K562 (cell line): ENCODE data around the gene MARK2. TPM values are rescaled to one million over a fixed set of nuclear protein-coding genes. Genes with fewer than 3 reads are reported as not detected.

Experiments used
- ATAC-seq: fragments of 200-7000 bp; cut with Tn5 transposase; 3 replicates; pipeline ENCODE4 v1.9.1; 2020; ENCODE audit warnings: moderate library complexity
- BruUV-seq: library from RNA; stranded (reverse); fragments of 400-500 nt; replicated peaks from 2 replicates; lab custom pipeline; 2021; lab: Mats Ljungman, UMichigan
- CTCF ChIA-PET: fragments of 300-600 bp; formaldehyde crosslinking; extraction: SDS; loops from one replicate; lab custom pipeline; 2021; ENCODE audit warnings: low intra/inter-chr PET ratio; lab: Yijun Ruan, JAX
- POLR2A ChIA-PET: fragments of 300-600, 350-650 bp; sonication (Branson Sonifier 250); formaldehyde crosslinking; extraction: SDS; loops from one replicate; lab custom pipeline; 2021; ENCODE audit warnings: antibody characterized with exemption, inconsistent platforms; lab: Yijun Ruan, JAX
- DNase-seq, 4 experiments: peaks; one replicate each; pipeline versions ENCODE4 v3.0.0 to v3.0.0-alpha.2; 2011 to 2018; ENCODE audit warnings: low spot score in 3 of 4, mixed read lengths in 3 of 4; ENCODE audit errors: extremely low read depth in 1 of 4
- FAIRE-seq: peaks from 2 replicates; lab custom pipeline; 2011; peaks lifted over from hg19 to GRCh38; lab: Jason Lieb, UNC
- H2AFZ ChIP-seq: 2 replicates; pipeline ENCODE4 v1.6.0; 2011; ENCODE audit warnings: low read depth, low read length, control low read depth, inconsistent platforms
- H3K27ac ChIP-seq: fragments of 200-600 bp; 3 replicates; pipeline ENCODE4 v1.8.0; 2011; ENCODE audit warnings: low read depth, mild to moderate bottlenecking, control low read depth, inconsistent platforms, low read length, moderate library complexity, mixed read lengths; ENCODE audit errors: extremely low read depth
- H3K27me3 ChIP-seq, 2 experiments: fragments of 300-600 bp in 1 of 2; 2 replicates in 1 of 2; 3 replicates in 1 of 2; pipeline versions ENCODE4 v1.6.0 to v1.8.0; 2011; ENCODE audit warnings: inconsistent platforms in 2 of 2, low read length in 2 of 2, mild to moderate bottlenecking in 1 of 2, mixed read lengths in 1 of 2, moderate library complexity in 1 of 2; ENCODE audit not compliant: control insufficient read depth in 2 of 2, insufficient read depth in 2 of 2
- H3K36me3 ChIP-seq: fragments of 300-600 bp; 3 replicates; pipeline ENCODE4 v1.8.0; 2011; ENCODE audit warnings: mild to moderate bottlenecking, low read length, inconsistent platforms; ENCODE audit not compliant: control insufficient read depth, insufficient read depth
- H3K4me1 ChIP-seq, 2 experiments: fragments of 200-600 bp in 1 of 2; replicated peaks in 1 of 2; 2 replicates in 1 of 2; 3 replicates in 1 of 2; pipeline versions ENCODE4 v1.5.1 to v1.8.0; 2011; ENCODE audit warnings: inconsistent platforms in 2 of 2, low read length in 2 of 2, mild to moderate bottlenecking in 1 of 2, mixed read lengths in 1 of 2, moderate library complexity in 1 of 2; ENCODE audit not compliant: control insufficient read depth in 2 of 2, insufficient read depth in 2 of 2
- H3K4me2 ChIP-seq: 2 replicates; pipeline ENCODE4 v1.6.1; 2011; ENCODE audit warnings: low read length, control low read depth, inconsistent platforms, mixed read lengths; ENCODE audit not compliant: insufficient read depth
- H3K4me3 ChIP-seq: fragments of 200-600 bp; sonication (generic), shearing (Covaris generic); 2 replicates; pipeline ENCODE4 v1.5.1; 2016; ENCODE audit warnings: control low read depth, inconsistent platforms
- H3K79me2 ChIP-seq: fragments of 200-600 bp; 3 replicates; pipeline ENCODE4 v1.8.0; 2011; ENCODE audit warnings: low read length, inconsistent platforms; ENCODE audit not compliant: control insufficient read depth, insufficient read depth
- H3K9ac ChIP-seq, 2 experiments: 2 replicates each; pipeline versions ENCODE4 v1.6.0 to v1.6.1; 2011; ENCODE audit warnings: low read depth in 2 of 2, low read length in 2 of 2, control low read depth in 1 of 2, inconsistent platforms in 1 of 2, mild to moderate bottlenecking in 1 of 2, mixed read lengths in 1 of 2; ENCODE audit not compliant: insufficient read depth in 1 of 2
- H3K9me1 ChIP-seq: one replicate; pipeline ENCODE4 v1.6.0; 2011; ENCODE audit warnings: inconsistent platforms, mild to moderate bottlenecking, low read length, moderate library complexity; ENCODE audit not compliant: control insufficient read depth, insufficient read depth
- H3K9me3 ChIP-seq: replicated peaks from 2 replicates; pipeline ENCODE4 v1.5.1; 2011; ENCODE audit warnings: low read depth, low read length, inconsistent platforms; ENCODE audit not compliant: control insufficient read depth, insufficient read depth
- H4K20me1 ChIP-seq: replicated peaks from 2 replicates; pipeline ENCODE4 v1.6.1; 2011; ENCODE audit warnings: low read length, inconsistent platforms, mixed read lengths; ENCODE audit not compliant: control insufficient read depth, insufficient read depth
- BRD9 ChIP-seq: fragments of 450-650 bp; IDR thresholded peaks from 2 replicates; pipeline ENCODE4 v1.6.1; 2018; ENCODE audit warnings: low read depth; ENCODE audit not compliant: partially characterized antibody
- KAT8 ChIP-seq: fragments of 450-650 bp; IDR thresholded peaks from 2 replicates; pipeline ENCODE4 v1.6.1; 2016; ENCODE audit warnings: low read depth, mild to moderate bottlenecking
- MAX ChIP-seq: sonication (generic); formaldehyde crosslinking; IDR thresholded peaks from 2 replicates; pipeline ENCODE4 v1.9.0; 2022; ENCODE audit warnings: mild to moderate bottlenecking, missing genetic modification reagents
- MIER1 ChIP-seq: fragments of 450-650 bp; IDR thresholded peaks from 2 replicates; pipeline ENCODE4 v1.6.1; 2016; ENCODE audit warnings: antibody characterized with exemption, mild to moderate bottlenecking, low read depth
- MTA3 ChIP-seq: fragments of 450-650 bp; formaldehyde crosslinking; IDR thresholded peaks from 2 replicates; pipeline ENCODE4 v1.6.1; 2017; ENCODE audit warnings: mild to moderate bottlenecking, borderline replicate concordance
- PHF20 ChIP-seq: fragments of 450-650 bp; IDR thresholded peaks from 2 replicates; pipeline ENCODE4 v1.6.1; 2018; ENCODE audit not compliant: partially characterized antibody
- PHTF2 ChIP-seq: fragments of 250-450 bp; sonication (Bioruptor Pico); IDR thresholded peaks from 2 replicates; pipeline ENCODE4 v1.5.0; 2021; ENCODE audit warnings: mild to moderate bottlenecking
- SETDB1 ChIP-seq: IDR thresholded peaks from one replicate; pipeline ENCODE4 v1.6.1; 2012; ENCODE audit warnings: low read length, control low read depth, inconsistent platforms
- SIRT6 ChIP-seq: IDR thresholded peaks from one replicate; pipeline ENCODE4 v1.6.1; 2012; ENCODE audit warnings: low read depth, mild to moderate bottlenecking, control low read depth, inconsistent platforms, low read length, moderate library complexity
- SPI1 ChIP-seq: IDR thresholded peaks from 2 replicates; pipeline ENCODE4 v1.6.1; 2011; ENCODE audit warnings: low read depth, low read length, control low read depth, borderline replicate concordance
- ZNF133 ChIP-seq: fragments of 250-450 bp; sonication (Bioruptor Pico); IDR thresholded peaks from 2 replicates; pipeline ENCODE4 v1.4.0; 2020; ENCODE audit warnings: mild to moderate bottlenecking
- ZNF140 ChIP-seq: fragments of 250-450 bp; sonication (Bioruptor Pico); IDR thresholded peaks from 2 replicates; pipeline ENCODE4 v1.8.0; 2021; ENCODE audit warnings: moderate library complexity, mild to moderate bottlenecking, inconsistent platforms
- ZNF239 ChIP-seq: fragments of 250-450 bp; sonication (Bioruptor Pico); IDR thresholded peaks from 2 replicates; pipeline ENCODE4 v1.4.0; 2020; ENCODE audit warnings: mild to moderate bottlenecking
- whole genome bisulfite sequencing: fragments of 100-300 bp; shearing (Covaris generic); methylation state at CpG from one replicate; pipeline ENCODE4 v1.1.6; 2016; ENCODE audit warnings: low coverage, mixed read lengths; ENCODE audit not compliant: insufficient coverage; ENCODE audit errors: missing lambda C conversion rate; 5-methylcytosine and 5-hydroxymethylcytosine counted together
- in situ Hi-C: fragments of 300-500 bp; cut with MboI; formaldehyde crosslinking; loops from 4 replicates; pipeline ENCODE4 v1.15.0; 2018; ENCODE audit warnings: inconsistent platforms, mixed read lengths
- intact Hi-C: fragments of 100-400 bp; cut with micrococcal nuclease; formaldehyde crosslinking; loops from 2 replicates; pipeline ENCODE4 v1.14.2; 2022
- polyA plus RNA-seq, 8 experiments: library from polyadenylated mRNA; depleted of rRNA in 4 of 8; stranded (reverse) in 5 of 8; unstranded in 3 of 8; fragments of >200 nt; fragmentation: Nextera tagmentation in 2 of 8; fragmentation: Illumina TruSeq in 1 of 8; extraction: Ambion mirVana in 2 of 8; extraction: Trizol in 1 of 8; gene quantifications; 2 replicates each; pipeline versions ENCODE4 v1.2.1 to v1.2.3, GENCODE V29; 2011 to 2014; ENCODE audit warnings: inconsistent platforms in 1 of 8, missing spikeins in 1 of 8
- total RNA-seq, 7 experiments: library from RNA; depleted of rRNA in 6 of 7; stranded (reverse); fragments of >200 nt in 6 of 7; fragmentation: Illumina TruSeq in 2 of 7; extraction: Trizol in 2 of 7; gene quantifications; 2 replicates each; pipeline versions ENCODE4 v1.2.1 to v1.2.3, GENCODE V29; 2011 to 2021; ENCODE audit warnings: low replicate concordance in 1 of 7
- TF ChIP-seq, protein P1 (sequence below): fragments of 250-450 bp; sonication (Bioruptor Pico); IDR thresholded peaks from 2 replicates; pipeline ENCODE4 v1.8.0; 2022; ENCODE audit warnings: moderate library complexity, mild to moderate bottlenecking, inconsistent platforms

MARK2 gene
- total and polyA plus RNA-seq, 9 of the 15 experiments (the other 6 are each of a cell fraction or from before 2014, with no cell fraction given), result 0.32 to 43.5 (median 15.1) TPM

- H3K27me3 ChIP-seq, result no peaks in the 10 kb centered on the region
- TF ChIP-seq, protein P1, sequence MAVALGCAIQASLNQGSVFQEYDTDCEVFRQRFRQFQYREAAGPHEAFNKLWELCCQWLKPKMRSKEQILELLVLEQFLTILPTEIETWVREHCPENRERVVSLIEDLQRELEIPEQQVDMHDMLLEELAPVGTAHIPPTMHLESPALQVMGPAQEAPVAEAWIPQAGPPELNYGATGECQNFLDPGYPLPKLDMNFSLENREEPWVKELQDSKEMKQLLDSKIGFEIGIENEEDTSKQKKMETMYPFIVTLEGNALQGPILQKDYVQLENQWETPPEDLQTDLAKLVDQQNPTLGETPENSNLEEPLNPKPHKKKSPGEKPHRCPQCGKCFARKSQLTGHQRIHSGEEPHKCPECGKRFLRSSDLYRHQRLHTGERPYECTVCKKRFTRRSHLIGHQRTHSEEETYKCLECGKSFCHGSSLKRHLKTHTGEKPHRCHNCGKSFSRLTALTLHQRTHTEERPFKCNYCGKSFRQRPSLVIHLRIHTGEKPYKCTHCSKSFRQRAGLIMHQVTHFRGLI (CRISPR knock-in tag), result no peak
- TF ChIP-seq ZNF133 (CRISPR knock-in tag) (no peak), PHF20 (no peak), ZNF140 (CRISPR knock-in tag) (0 out of 2 replicates have a peak, but pooled peaks have one; percentile 11), SPI1 (peak; percentile 48; the same call in 1 of the 2 replicates), SIRT6 (no peak), MTA3 (no peak), KAT8 (0 out of 2 replicates have a peak, but pooled peaks have one; percentile 34), SETDB1 (no peak), PHTF2 (CRISPR knock-in tag) (no peak), MIER1 (no peak), ZNF239 (CRISPR knock-in tag) (no peak), MAX (CRISPR knock-in tag) (no peak), BRD9 (no peak)
- TF ChIP-seq, all 486 proteins: peak for 3
- Histone ChIP-seq H3K4me2 (no peak overlapping the region), H3K79me2 (peaks cover 67% of the 10 kb centered on the region), H3K4me1 (peaks cover 54 to 59% of the 10 kb centered on the region in 2 experiments), H3K9me3 (no peaks in the 10 kb centered on the region), H3K9ac (peak overlapping the region; percentile 9 to 15; a peak in 1 of 4 replicates), H4K20me1 (peaks cover 13% of the 10 kb centered on the region; the same call in 1 of the 2 replicates), H2AFZ (no peak overlapping the region), H3K36me3 (peaks cover 42% of the 10 kb centered on the region), H3K4me3 (no peak overlapping the region), H3K9me1 (peaks cover 4% of the 10 kb centered on the region), H3K27ac (peak overlapping the region; percentile 31; the same call in 2 of the 3 replicates)
- no peak for DNase-seq
- FAIRE-seq, result peak; percentile 81
- ChIA-PET POLR2A (no interaction called here), CTCF (interaction anchor here (0.6 to 1.5 kb wide), 2 partner anchors 23 to 102 kb away, joined by 4 to 6 read pairs; partner anchors contain the start of gene MARK2)
- 55% methylated on average over 6 of the region's 6 CpGs for WGBS
- TSS peak; percentile 57 for BruUV-seq
- intact Hi-C loops (no loop called here), in situ Hi-C loops (loop anchor here (10.0 kb wide), 1 partner anchor 106 kb away; the partner anchor contains the start of gene MARK2)
- no peak for ATAC-seq
Measured at GRCh38 chr11:63940786-63941185, 101.9 kb downstream of the MARK2 start.
